ENCODE measurements around the gene TMEM175. TPM values are rescaled to one million over a fixed set of nuclear protein-coding genes. Genes with fewer than 3 reads are reported as not detected.

TMEM175 gene
- total and polyA plus RNA-seq, 9 of the 15 experiments (the other 6 are each of a cell fraction or from before 2014, with no cell fraction given): 0.13 to 30.9 (median 9.4) TPM

DNA sequence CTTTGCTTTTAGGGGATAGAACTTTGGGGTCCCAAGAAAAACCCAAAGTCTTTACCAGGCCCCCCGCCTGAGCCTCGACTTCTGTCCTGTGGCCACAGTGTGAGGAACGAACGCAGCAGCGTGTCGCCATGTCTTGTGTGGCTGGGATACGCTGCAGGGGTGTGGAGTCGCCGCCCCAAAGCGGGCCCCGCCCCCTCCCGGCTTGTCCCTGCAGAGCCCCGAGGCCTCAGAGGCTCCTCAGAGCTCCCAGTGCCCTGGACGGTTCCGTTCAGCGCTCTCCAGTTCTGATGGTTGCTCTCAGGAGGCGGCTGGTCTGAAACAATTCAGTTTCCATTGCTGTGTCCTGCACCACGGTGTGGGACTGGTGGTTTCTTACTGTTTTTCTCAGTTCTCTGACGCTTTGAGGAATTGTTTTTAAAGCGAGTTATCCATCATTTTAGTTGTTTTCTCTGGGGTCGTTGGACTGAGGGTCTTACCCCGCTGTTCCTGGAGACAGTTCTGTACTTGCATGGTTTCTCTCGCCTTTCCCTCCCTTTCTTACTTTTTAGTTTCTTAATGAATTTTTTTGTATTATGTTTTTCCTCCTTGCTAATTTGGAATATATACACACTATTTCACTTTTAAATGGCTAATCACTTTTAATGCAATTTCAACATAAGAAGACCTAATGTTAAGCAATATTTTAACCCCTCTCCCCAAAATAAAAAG is 53.0 kb downstream of the TMEM175 start:
- WGBS (ENCODE audit: insufficient coverage, low coverage, missing lambda C conversion rate): 17% methylated on average over 17 of the region's 23 CpGs
- H3K36me3 ChIP-seq (ENCODE audit: control insufficient read depth, insufficient read depth, low read length): peaks cover 4% of the 10 kb centered on the region; the same call in 1 of the 3 replicates
- ChIA-PET POLR2A (interaction anchor here (0.6 to 1.6 kb wide), 6 partner anchors 9 to 476 kb away, joined by 3 to 6 read pairs (median 3); partner anchors contain the start of gene SLC26A1), CTCF (ENCODE audit: low intra/inter-chr PET ratio) (no interaction called here)
- H3K4me3 ChIP-seq: no peak overlapping the region
- peak overlapping the region; percentile 26 for H3K27ac ChIP-seq (ENCODE audit: extremely low read depth, low read depth, low read length)
- FAIRE-seq: peak; percentile 89
- H3K4me1 ChIP-seq (replicated peaks in 1 of 2; ENCODE audit: control insufficient read depth in 2 of 2, insufficient read depth in 2 of 2, low read length in 2 of 2): peaks cover 31 to 68% of the 10 kb centered on the region in 2 experiments
- H3K9me1 ChIP-seq (ENCODE audit: control insufficient read depth, insufficient read depth, low read length): no peaks in the 10 kb centered on the region
- in situ Hi-C loops (cut with MboI): no loop called here
- H3K79me2 ChIP-seq (ENCODE audit: control insufficient read depth, insufficient read depth, low read length): peaks cover 25% of the 10 kb centered on the region
- peak; percentile 78 to 94 (median 86) for DNase-seq (ENCODE audit: extremely low read depth in 1 of 4, low spot score in 3 of 4)
- H3K27me3 ChIP-seq (ENCODE audit: control insufficient read depth in 2 of 2, insufficient read depth in 2 of 2, low read length in 2 of 2): no peaks in the 10 kb centered on the region
- no peaks in the 10 kb centered on the region for H4K20me1 ChIP-seq (replicated peaks; ENCODE audit: control insufficient read depth, insufficient read depth, low read length)
- peak; percentile 85 for ATAC-seq
- H3K9ac ChIP-seq (ENCODE audit: insufficient read depth in 1 of 2, low read depth in 2 of 2, low read length in 2 of 2): peak overlapping the region; percentile 75 to 83; a peak in 3 of 4 replicates
- intact Hi-C loops (cut with micrococcal nuclease): loop anchor here (5.0 to 10.0 kb wide), 4 partner anchors 203 to 300 kb away; partner anchors contain the start of gene SLC49A3
- H3K9me3 ChIP-seq (replicated peaks; ENCODE audit: control insufficient read depth, insufficient read depth, low read depth, low read length): no peaks in the 10 kb centered on the region; the same call in 1 of the 2 replicates
- peak overlapping the region; percentile 76 for H2AFZ ChIP-seq (ENCODE audit: low read depth, low read length)
- BruUV-seq (replicated peaks): no TSS peak
- H3K4me2 ChIP-seq (ENCODE audit: insufficient read depth, low read length): peak overlapping the region; percentile 85
- TF ChIP-seq PHF8 (IDR thresholded peaks at IDR 0.05; ENCODE audit: borderline replicate concordance, low read length) (peak; percentile 41; the same call in 1 of the 2 replicates), KLF6 (CRISPR knock-in tag; IDR thresholded peaks at IDR 0.05; ENCODE audit: borderline replicate concordance) (no peak), TAF9B (IDR thresholded peaks at IDR 0.05; ENCODE audit: partially characterized antibody) (peak; percentile 42), HMGN3 (IDR thresholded peaks at IDR 0.05; ENCODE audit: borderline replicate concordance, extremely low read depth, insufficient read length, low read depth, low read length) (peak; percentile 56), MYC (IDR thresholded peaks at IDR 0.05; ENCODE audit: low read depth, low read length) (peak; percentile 54), MYC (CRISPR knock-in tag; IDR thresholded peaks at IDR 0.05; ENCODE audit: borderline replicate concordance, low read depth) (no peak), KDM5B (IDR thresholded peaks at IDR 0.05; ENCODE audit: insufficient replicate concordance, low read depth, low read length) (peak; percentile 66), HDAC1 (IDR thresholded peaks at IDR 0.05) (0 out of 4 replicates have a peak, but pooled peaks of 1 of the 2 experiments have one; percentile 38), GATA2 (CRISPR knock-in tag; IDR thresholded peaks at IDR 0.05) (no peak), ZNF592 (IDR thresholded peaks at IDR 0.05) (peak; percentile 54; the same call in 1 of the 2 replicates), L3MBTL2 (IDR thresholded peaks at IDR 0.05) (peak; percentile 89), ZBTB2 (IDR thresholded peaks at IDR 0.05) (no peak)

Measured in K562 (cell line).